HG03108 (cell line): ENCODE data around the gene GPR157.
A peak's percentile ranks its signal among the peaks of the same experiment; 100 is the strongest.
"Not testable (repeated sequence)": the region's sequence is repeated elsewhere in the genome, so short reads cannot be mapped to it uniquely, and the experiment has no call there.

Experiments
- ATAC-seq: cut with Tn5 transposase; IDR thresholded peaks from one replicate; pipeline ENCODE4 v1.9.1; 2021; ENCODE audit warnings: moderate library complexity; ENCODE audit not compliant: unreplicated experiment

GPR157 gene

GRCh38 chr1:9128520-9129265 is at the start of gene GPR157:
Gene GPR157 (minus strand): TSS chr1:9129102. CDS start chr1:9129027, 75 bp downstream.
- ATAC-seq = peak; percentile 71

DNA sequence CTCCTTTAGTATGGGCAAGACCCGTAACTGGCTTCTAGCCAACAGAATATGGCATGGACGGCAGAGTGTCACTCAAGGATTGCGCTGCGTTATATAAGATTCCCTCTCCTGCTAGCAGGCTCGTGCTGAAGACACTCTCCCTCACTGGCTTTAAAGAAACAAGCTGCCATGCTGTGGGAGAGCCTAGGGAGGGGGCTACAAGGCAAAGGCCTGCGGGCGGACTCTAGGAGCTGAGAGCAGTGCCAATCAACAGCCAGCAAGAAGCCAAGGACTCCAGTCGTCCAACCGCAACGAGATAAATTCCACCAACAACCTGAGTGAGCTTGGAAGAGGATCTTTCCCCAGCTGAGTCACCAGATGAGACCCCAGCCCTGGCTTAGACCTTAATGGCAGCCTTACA is 45.9 kb upstream of the GPR157 start:
- ATAC-seq = no peak

- no peak for ATAC-seq
Measured at GRCh38 chr1:9174243-9174642, 45.3 kb upstream of the GPR157 start.

DNA sequence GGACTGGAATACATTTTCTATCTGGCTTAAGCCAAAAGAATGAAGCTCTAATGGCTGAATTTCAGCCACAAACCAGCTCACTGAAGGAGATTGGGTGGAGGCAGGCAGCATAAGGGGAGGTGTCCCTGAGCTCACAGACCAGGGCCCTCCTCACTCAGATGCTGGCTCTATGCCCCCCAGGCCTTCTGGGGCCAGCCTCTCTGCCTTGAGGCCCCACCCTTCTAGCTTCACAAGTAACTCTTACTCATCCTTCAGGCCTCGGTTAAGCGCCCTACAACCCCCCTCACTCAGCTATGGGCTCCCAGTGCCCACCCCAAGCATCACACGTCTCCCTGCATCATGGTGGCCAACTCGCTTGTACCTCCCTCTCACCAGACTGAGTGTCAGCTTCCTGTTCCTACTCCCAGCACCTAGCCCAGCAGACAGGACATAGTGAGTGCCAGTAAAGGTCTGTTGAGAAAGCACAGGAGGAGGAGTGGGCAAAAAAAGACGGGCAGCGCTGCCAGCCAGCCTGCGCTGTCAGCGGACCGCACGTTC is 40.8 kb upstream of the GPR157 start:
- ATAC-seq = no peak

GRCh38 chr1:9167638-9168037 is 38.7 kb upstream of the GPR157 start:
- ATAC-seq = no peak

DNA sequence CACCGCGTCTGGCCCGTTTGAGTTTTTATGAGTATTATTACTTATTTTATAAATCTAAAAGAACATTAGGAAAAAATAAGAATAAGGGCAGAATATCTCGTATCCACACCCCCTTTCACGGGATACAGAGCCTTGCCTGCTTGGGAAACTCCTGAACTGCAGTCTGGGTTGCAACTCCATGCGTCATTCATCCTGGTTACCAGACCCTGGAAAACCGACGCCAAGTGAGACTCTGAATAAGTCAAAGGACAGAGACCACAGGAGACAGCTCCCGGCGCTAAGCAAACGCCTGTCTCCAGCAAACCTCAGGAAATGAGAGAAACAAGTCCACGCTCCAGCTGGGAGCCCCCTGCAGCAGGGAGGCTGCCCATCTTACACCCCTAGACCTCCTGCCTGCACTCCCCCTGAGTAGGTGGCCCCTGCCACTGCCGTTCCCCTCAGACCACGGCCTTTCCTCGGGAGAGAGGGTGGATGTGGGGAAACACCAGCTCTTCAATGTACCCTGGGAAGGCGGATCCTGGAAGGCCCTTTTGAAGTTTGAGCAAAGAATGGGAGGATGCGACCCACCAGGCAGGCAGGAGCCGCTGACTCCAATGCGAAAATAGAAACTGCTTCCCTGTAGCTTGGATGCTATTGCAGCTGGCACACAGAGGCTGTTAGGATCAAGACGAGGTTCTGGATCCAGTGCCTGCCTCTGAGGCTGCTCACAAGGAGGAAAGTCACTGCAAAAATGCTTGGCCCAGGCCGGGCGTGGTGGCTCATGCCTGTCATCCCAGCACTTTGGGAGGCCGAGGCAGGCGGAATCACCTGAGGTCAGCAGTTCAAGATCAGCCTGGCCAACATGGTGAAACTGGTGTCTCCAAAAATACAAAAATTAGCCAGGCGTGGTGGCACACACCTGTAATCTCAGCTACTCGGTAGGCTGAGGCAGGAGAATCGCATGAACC is 37.7 kb upstream of the GPR157 start:
- ATAC-seq = no peak

- no peak for ATAC-seq
Measured at GRCh38 chr1:9165396-9165795, 36.5 kb upstream of the GPR157 start.

DNA sequence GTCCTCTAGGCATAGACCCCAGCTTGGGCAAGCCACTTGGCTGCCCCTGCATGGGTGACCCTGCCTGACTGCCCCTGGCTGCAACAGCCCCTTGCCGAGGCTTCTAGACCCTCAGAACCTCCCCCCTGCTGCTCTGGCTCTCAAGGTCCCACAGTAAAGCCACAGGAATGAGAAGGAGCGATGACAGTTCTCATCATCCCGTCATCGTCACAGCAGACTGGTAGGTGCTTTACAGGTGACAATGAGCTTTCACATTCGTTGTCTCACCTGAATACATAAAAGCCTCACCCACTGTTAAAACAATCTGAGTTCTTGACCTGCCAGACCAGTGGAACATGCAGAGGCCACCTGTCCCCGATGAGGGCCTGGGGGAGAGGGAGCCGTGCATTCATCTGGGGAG is 36.0 kb upstream of the GPR157 start:
- no peak for ATAC-seq

- ATAC-seq = no peak
Measured at GRCh38 chr1:9164532-9164900, 35.6 kb upstream of the GPR157 start.

- no peak for ATAC-seq
Measured at GRCh38 chr1:9161963-9162362, 33.1 kb upstream of the GPR157 start.

DNA sequence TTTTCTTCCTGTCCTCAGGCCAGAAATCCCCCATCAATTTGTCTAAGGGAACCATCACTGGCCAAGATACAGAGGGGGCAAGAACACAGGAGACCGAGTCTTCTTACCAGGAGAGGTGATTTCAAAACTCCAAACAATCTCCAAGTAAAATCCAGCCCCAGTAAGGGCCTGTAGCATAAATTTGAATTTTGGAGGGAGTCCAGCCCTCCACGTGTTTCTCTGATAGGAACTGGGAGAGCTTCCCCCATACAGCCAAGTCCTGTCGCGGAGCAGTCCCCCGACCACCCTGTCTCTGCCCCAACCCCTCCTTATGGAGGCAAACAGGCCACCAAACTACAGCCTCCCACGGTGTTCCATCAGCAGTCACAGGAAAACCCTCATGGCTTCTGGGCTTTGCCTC is 32.4 kb upstream of the GPR157 start:
- no peak for ATAC-seq

- no peak for ATAC-seq
Measured at GRCh38 chr1:9160079-9160717, 31.3 kb upstream of the GPR157 start.

- ATAC-seq = no peak
Measured at GRCh38 chr1:9155879-9156278, 27.0 kb upstream of the GPR157 start.

- ATAC-seq = not testable (repeated sequence)
Measured at GRCh38 chr1:9155405-9155804, 26.5 kb upstream of the GPR157 start.

GRCh38 chr1:9153152-9153551 is 24.2 kb upstream of the GPR157 start:
- ATAC-seq = no peak

DNA sequence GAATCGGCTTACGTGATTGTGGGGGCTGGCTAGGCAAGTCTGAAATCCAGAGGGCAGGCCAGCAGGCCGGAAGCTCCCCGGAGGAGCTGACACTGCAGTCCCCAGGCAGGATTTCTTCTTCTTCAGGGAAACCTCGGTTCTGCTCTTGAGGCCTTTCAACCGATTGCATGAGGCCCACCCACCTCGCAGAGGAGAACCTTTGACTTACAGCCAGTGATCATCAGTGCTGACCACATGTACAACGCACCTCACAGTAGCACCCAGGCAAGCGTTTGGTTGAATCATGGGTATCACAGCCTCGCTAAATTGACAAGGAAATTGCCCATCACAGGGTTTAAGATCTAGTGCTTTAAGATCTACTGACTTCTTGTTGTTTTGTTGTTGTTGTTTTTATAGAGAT is 23.6 kb upstream of the GPR157 start:
- no peak for ATAC-seq

DNA sequence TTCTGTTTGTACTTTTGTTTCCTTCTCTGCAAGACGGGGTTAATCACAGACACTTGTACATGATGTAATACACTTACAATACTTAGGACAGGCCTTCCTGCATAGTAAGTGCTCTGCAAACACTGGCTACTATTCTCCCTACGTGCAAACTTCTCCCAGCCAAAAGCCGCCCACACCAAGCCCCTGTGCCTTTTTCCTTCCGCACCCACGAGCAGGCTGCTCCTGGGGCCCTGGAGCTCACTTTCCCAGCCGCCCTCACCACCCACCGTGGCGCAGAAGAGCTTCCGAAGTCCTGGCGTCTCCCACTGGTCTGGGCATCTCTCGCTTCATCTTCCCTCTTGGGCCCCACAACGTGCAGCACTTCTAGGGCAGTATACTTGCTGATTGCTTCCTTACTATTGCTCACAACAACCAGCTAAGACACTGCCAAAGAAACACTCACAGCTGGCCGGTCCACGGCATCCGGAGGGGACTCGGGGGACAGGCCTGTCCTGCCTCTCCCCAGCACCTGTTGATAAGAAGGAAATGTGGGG is 22.5 kb upstream of the GPR157 start:
- ATAC-seq = no peak

- no peak for ATAC-seq
Measured at GRCh38 chr1:9150582-9151327, 21.9 kb upstream of the GPR157 start.

GRCh38 chr1:9149837-9150581 is 21.1 kb upstream of the GPR157 start:
- no peak for ATAC-seq

GRCh38 chr1:9149151-9149550 is 20.2 kb upstream of the GPR157 start:
- ATAC-seq = no peak
